GM19455 (cell line): ENCODE data around the gene VTCN1.
"Not testable (repeated sequence)": the region's sequence is repeated elsewhere in the genome, so short reads cannot be mapped to it uniquely, and the experiment has no call there.

Source experiments
- ATAC-seq: cut with Tn5 transposase; IDR thresholded peaks from one replicate; pipeline ENCODE4 v1.9.1; 2021; ENCODE audit not compliant: unreplicated experiment

The VTCN1 gene

GRCh38 chr1:117101858-117102257 is 108.9 kb downstream of the VTCN1 start:
- ATAC-seq, result not testable (repeated sequence)

DNA sequence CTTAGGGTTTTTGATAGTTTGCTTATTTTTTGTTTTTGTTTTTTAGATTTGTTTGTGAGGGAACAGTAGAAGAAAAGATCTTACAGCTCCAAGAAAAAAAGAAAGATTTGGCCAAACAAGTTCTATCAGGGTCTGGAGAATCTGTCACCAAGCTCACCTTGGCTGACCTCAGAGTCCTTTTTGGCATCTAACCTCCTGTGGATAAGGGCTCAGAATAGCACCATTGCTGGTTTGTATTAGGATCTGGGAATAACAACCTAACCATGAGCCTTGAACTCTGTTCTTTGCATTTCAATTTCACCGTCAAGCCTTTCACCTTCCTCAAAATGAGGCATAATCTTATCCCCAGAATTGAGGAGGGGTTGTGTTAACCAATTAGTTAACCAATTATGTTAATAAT is 109.4 kb downstream of the VTCN1 start:
- ATAC-seq, result no peak

DNA sequence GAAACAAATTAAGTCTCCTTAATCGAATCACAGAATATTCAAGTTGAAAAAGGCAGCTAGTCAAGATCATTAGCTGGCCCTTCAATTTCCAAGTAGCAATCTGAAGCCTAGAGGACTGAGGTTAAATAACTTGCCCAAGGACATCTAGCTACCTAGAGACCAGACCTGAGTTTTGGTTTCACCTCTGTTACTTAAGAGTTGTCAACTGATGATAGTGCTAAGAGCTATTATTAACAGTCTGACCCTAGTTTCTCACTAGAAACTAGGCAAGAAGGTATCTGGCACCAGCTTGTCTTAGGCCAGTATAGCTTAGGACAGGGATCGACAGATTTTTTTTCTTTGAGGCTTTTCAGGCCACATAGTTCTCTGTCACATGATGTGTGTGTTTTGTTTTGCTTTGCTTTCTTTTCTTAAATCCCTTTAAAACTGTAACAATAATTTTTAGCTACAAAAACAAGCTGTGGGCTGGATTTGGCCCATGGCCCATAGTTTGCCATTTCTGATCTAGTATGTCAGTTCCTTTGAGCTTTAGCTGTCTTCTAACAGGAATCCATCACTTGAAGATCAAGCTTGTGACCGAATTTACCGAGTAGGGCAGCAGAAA is 112.3 kb downstream of the VTCN1 start:
- ATAC-seq, result no peak

GRCh38 chr1:117097443-117097842 is 113.3 kb downstream of the VTCN1 start:
- ATAC-seq, result no peak

DNA sequence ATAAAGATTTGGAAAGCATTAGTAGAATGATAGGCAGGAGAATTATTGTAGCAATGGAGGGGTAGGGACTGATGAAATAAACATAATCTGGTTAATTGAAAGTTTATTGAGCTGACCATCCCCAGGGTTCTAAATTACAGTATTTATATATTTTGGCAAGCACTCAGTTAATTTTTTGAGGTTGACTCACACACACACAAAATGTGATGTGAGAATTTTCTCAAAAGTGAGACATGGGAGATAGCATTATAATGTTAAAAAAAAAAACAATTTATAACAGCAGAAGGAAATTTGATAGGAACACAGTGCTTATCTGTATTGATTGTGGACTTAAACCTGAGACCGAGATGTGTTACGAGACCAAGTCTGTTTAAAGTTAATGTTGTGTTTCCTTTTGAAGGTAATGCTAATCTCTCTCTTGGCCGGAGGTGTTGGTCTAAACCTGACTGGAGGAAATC is 113.7 kb downstream of the VTCN1 start:
- no peak for ATAC-seq

DNA sequence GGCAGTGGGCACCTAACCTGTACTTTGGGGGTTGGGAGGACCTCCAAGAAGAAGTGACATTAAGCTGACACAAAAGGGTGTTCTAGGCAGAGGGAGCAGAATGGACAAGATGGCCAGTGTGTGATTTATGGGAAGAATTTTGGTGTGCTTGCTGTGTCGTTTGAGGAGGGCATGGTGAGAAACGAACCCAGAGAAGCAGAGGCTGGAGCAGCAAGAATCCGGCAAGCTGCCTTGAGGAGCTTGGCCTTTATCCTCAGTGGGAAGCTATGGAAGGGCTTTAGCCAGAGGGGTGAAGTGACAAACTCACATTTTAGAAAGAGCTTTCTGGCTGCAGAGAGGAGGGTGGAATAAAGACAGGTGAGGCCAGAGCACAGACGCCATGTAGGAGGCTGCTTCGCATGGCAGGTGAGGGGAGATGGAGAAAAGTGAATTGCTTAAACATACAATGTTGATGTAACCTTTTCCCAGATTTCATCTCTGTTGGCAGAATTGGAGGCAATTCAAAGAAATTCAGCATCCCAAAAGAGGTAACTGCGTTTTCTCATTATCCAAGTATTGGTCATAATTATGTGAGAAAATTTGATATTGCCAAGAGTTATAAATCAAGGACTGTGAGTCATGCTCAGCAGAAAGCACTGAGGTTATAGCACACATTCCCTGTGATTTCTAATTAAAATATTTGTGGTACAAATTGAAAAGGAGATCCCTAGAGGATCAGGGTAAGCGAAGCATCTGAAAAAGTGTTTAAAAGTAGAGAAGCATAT is 115.7 kb downstream of the VTCN1 start:
- ATAC-seq, result no peak

DNA sequence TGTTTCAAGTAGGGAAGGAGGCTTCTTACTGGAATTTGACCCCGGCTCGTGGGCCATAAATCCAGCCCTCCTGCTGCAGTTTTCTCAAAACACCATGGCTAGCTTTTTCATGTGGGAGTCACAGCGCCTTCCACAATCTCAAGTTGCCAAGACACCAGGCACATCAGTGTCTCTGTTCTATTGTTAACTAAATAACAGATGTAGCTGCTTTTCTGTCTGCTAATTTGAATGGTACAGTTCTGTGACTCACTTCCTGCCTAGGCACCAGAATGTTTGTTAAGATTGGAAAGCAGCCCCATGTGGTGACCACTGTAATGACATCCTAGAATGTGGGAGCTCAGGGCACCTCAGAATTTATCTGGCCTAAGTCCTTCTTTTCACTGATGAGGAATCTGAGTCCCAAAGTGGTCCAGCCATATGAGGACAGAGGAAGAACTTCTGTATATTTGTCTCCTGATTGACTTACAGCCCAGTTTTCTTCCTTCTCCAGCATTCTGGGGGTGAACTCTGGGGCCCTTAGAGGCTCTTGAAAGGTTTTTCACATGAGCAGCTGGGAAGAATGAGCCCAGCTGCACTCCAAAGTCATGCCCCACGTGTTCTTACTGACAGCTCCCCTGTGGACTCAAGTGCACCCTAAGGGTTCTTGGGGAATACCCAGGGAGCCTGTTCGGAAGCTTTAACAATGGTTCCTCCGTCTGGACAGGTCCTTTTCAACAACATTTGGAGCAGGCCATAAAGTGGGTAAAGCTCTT is 116.7 kb downstream of the VTCN1 start:
- no peak for ATAC-seq
